Upper lobe of right lung (tissue), 1 donor: ENCODE data around the gene COPZ2. TPM values are rescaled to one million over a fixed set of nuclear protein-coding genes. Genes with fewer than 3 reads are reported as not detected.
"Not testable (repeated sequence)": the region's sequence is repeated elsewhere in the genome, so short reads cannot be mapped to it uniquely, and the experiment has no call there.

Experiments
- ATAC-seq: fragments of 200-7000 bp; cut with Tn5 transposase; one replicate; pipeline ENCODE4 v1.9.1; 2020; ENCODE audit warnings: mild to moderate bottlenecking, moderate library complexity
- DNase-seq: peaks from one replicate; pipeline ENCODE4 v3.0.0-alpha.2; 2020
- H3K27ac ChIP-seq: fragments of 200-600 bp; one replicate; pipeline ENCODE4 v1.8.0; 2022
- H3K27me3 ChIP-seq: fragments of 200-600 bp; one replicate; pipeline ENCODE4 v1.8.0; 2022; ENCODE audit warnings: mild to moderate bottlenecking
- H3K36me3 ChIP-seq: fragments of 200-600 bp; one replicate; pipeline ENCODE4 v1.8.0; 2022
- H3K4me1 ChIP-seq: fragments of 200-600 bp; one replicate; pipeline ENCODE4 v1.8.0; 2022
- H3K4me3 ChIP-seq: fragments of 200-600 bp; one replicate; pipeline ENCODE4 v1.8.0; 2022; ENCODE audit warnings: mild to moderate bottlenecking
- H3K9me3 ChIP-seq: fragments of 200-600 bp; one replicate; pipeline ENCODE4 v1.8.0; 2022
- CTCF ChIP-seq: fragments of 200-600 bp; IDR thresholded peaks from one replicate; pipeline ENCODE4 v1.8.0; 2022; ENCODE audit warnings: antibody characterized with exemption
- intact Hi-C: fragments of 100-400 bp; cut with DNase I; formaldehyde crosslinking; loops from one replicate; pipeline ENCODE4 v1.11.0; 2022
- total RNA-seq: library from RNA; stranded (reverse); fragmentation: NEBNext Ultra II Directional; extraction: Animal tissue kit (Norgen Biotek cat#: 25700); gene quantifications from one replicate; pipeline ENCODE4 v1.2.1, GENCODE V29; 2021
- donor health status: DM: no; HTN: yes; CAD: no; lungs with severe emphysema.

Gene COPZ2
- total RNA-seq, 1 donor from 2014 or later: 24.5 TPM

DNA sequence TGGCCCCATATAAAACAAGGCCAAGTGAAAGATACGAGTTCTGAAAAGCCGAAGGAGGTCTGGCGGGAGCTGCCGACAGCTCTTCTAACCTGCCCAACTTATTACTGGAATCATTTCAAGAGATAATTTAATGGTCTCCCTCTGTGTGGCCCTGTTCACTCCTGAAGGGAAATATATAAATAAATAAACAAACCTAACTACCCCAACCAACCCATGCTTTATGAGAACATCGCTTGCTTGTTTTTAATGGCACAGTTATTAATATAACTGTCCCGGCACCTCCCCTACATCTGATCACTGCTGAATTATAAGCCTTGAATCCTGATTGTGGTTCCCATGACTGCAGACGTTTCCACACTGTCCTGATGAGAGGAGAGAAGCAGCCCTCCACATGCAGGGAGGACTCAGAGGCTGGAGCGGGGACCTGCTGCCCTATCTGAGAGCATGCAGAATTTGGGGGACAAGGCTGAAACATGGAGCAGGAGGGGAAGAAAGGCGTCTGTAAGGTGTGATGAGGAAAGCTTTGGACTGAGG is 44.5 kb downstream of the COPZ2 start:
- Histone ChIP-seq H3K27ac (no peak overlapping the region), H3K9me3 (no peaks in the 10 kb centered on the region), H3K4me3 (no peak overlapping the region), H3K4me1 (no peaks in the 10 kb centered on the region), H3K36me3 (no peaks in the 10 kb centered on the region), H3K27me3 (peaks cover 4% of the 10 kb centered on the region)
- ATAC-seq (no peak), DNase-seq (no peak)
- intact Hi-C loops: no loop called here
- TF ChIP-seq CTCF: no peak

- H3K4me3 ChIP-seq: no peak overlapping the region
- no peak for TF ChIP-seq CTCF
- H3K27ac ChIP-seq: no peak overlapping the region
- H3K9me3 ChIP-seq: no peaks in the 10 kb centered on the region
- no peak for DNase-seq
- intact Hi-C loops: no loop called here
- ATAC-seq: no peak
- H3K36me3 ChIP-seq: no peaks in the 10 kb centered on the region
- H3K27me3 ChIP-seq: peaks cover 4% of the 10 kb centered on the region
- peaks cover 2% of the 10 kb centered on the region for H3K4me1 ChIP-seq
These were observed 45.4 kb downstream of the COPZ2 start for GRCh38 chr17:47992216-47992615.

GRCh38 chr17:47990962-47991731 is 46.5 kb downstream of the COPZ2 start:
- no peaks in the 10 kb centered on the region for H3K36me3 ChIP-seq
- no peaks in the 10 kb centered on the region for H3K9me3 ChIP-seq
- intact Hi-C loops: no loop called here
- H3K4me3 ChIP-seq: no peak overlapping the region
- TF ChIP-seq CTCF: no peak
- ATAC-seq (no peak), DNase-seq (no peak)
- H3K27me3 ChIP-seq: peaks cover 4% of the 10 kb centered on the region
- H3K4me1 ChIP-seq: peaks cover 5% of the 10 kb centered on the region
- H3K27ac ChIP-seq: no peak overlapping the region

DNA sequence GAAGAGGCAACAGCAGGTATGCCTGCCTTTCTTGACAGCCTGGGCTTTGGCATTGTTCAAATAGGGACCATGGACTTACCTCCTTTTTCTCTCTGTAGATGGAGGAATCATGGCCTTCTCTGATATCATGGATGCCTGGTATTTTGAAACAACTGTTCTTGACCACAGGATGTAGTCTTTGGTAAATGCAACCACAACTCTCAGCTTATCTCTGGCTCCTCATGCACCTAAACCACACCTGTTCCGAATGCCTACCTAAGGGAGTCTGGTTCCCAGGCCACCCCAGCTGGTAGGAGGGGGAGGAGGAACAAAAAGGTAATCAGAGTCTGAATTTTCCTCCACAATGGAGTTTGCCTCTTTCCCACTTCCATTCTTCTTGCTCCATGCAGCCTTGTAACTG is 47.9 kb downstream of the COPZ2 start:
- H3K27ac ChIP-seq: no peak overlapping the region
- no peak for TF ChIP-seq CTCF
- H3K4me1 ChIP-seq: peaks cover 5% of the 10 kb centered on the region
- no peaks in the 10 kb centered on the region for H3K9me3 ChIP-seq
- no peaks in the 10 kb centered on the region for H3K36me3 ChIP-seq
- DNase-seq (no peak), ATAC-seq (no peak)
- intact Hi-C loops: no loop called here
- peaks cover 4% of the 10 kb centered on the region for H3K27me3 ChIP-seq
- H3K4me3 ChIP-seq: no peak overlapping the region

DNA sequence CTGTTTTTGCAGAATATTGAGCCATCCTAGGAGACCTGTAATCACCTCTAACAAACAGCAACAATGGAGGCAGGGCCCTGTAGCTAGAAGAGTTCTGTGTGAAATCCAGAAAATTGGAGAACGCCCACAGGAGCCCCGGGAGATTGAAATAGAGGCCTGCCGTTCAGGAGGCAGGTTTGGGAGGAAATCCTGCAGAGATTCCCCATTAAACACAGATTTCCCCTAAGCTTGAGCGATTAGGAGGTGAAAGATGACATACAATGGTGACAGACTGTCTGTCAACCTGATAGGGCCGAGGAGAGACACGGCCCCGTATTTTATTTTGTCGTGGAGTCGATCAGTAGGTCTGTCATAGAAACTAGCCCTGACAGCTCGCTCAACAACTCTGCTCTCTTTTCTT is 48.4 kb downstream of the COPZ2 start:
- peaks cover 5% of the 10 kb centered on the region for H3K36me3 ChIP-seq
- intact Hi-C loops: no loop called here
- no peak for TF ChIP-seq CTCF
- peaks cover 4% of the 10 kb centered on the region for H3K27me3 ChIP-seq
- DNase-seq (no peak), ATAC-seq (no peak)
- peaks cover 5% of the 10 kb centered on the region for H3K4me1 ChIP-seq
- no peaks in the 10 kb centered on the region for H3K9me3 ChIP-seq
- H3K27ac ChIP-seq: no peak overlapping the region
- no peak overlapping the region for H3K4me3 ChIP-seq

DNA sequence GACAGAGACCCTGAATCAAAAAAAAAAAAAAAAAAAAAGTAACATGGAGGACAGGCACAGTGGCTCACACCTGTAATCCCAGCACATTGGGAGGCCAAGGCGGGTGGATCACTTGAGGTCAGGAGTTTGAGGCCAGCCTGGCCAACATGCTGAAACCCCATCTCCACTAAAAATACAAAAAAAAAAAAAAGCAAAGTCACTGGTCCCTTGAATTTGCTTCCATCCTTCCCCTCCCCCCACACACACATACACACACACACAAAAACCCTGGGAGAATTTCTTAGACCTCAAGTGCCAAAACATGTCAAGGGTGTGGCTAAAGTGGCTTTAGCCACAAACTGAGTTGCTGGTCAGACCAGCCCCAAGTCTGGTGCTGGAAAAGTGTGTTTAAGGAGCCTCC is 49.2 kb downstream of the COPZ2 start:
- ATAC-seq, intact Hi-C loops, H3K36me3 ChIP-seq, H3K27ac ChIP-seq, H3K4me3 ChIP-seq, H3K27me3 ChIP-seq, DNase-seq, H3K9me3 ChIP-seq: not testable (repeated sequence)
- peaks cover 11% of the 10 kb centered on the region for H3K4me1 ChIP-seq
